ENCODE measurements around the gene DUSP3. TPM values are rescaled to one million over a fixed set of nuclear protein-coding genes. Genes with fewer than 3 reads are reported as not detected.

The DUSP3 gene
- total and polyA plus RNA-seq, 7 donors: 90.1 to 253 (median 208) TPM

DNA sequence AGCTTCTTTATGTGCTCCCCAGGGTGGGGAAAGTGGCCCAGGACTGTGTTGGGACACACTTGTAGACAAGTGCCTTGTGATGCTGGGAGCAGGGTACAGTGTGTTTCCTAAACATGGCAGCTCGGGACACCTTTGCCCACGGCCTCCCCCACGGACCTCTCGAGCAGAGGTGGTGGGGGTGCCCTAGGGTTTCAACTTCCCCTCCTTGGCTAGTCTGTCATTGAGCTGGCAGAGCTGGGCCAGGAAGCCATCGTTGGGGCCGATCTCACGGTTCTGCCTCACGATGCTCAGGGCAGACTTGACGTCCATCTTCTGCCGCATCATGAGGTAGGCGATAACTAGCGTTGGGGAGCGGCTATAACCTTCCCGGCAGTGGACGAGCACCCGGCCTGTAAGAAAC lies 9.4 kb downstream of the DUSP3 start:
- intact Hi-C loops (cut with DNase I): no loop called here
- 74 to 89% (median 83%) methylated on average over 16 of the region's 16 CpGs for WGBS, 3 donors
- H3K4me1 ChIP-seq: peaks cover 56% of the 10 kb centered on the region

DNA sequence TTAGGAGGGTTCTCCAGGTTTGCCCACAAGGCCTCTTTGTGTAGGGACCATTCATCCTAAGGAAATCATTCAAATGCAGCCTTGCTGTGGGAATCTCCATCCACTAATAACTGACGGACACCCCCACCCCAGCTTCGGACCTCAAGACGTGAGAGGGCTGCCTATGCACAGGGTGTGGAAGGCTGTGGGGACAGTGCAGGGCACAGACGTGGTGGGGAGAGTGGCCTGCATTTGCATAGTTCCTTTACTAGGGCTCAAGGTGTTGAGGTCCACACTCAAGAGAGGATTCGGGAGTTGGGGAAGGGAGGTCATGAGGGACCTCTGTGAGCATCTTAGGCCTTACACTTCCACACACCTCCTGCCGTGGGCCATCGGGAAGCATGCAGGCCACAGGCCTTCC lies 9.8 kb downstream of the DUSP3 start:
- peak overlapping the region; percentile 46 for H3K27ac ChIP-seq
- ATAC-seq: no peak
- intact Hi-C loops (cut with DNase I): no loop called here

More for the DNA sequence above, 9.4 kb downstream of the DUSP3 start:
- no peak for ATAC-seq
- no peak for DNase-seq
- Histone ChIP-seq H3K4me3 (no peak overlapping the region), H3K36me3 (ENCODE audit: insufficient read depth in 1 of 2, low read depth in 1 of 2) (peaks cover 11 to 91% of the 10 kb centered on the region in 2 donors), H3K27me3 (ENCODE audit: insufficient read depth in 3 of 3, low read length in 2 of 3) (no peaks in the 10 kb centered on the region), H3K27ac (peak overlapping the region; percentile 46), H3K9me3 (no peaks in the 10 kb centered on the region)
- no peak for TF ChIP-seq CTCF (IDR thresholded peaks at IDR 0.05)

GRCh38 chr17:43768382-43768781 lies 10.4 kb downstream of the DUSP3 start:
- H3K4me1 ChIP-seq: peaks cover 47% of the 10 kb centered on the region
- DNase-seq: peak in 1 of 2 donors; percentile 45
- H3K27ac ChIP-seq: peak overlapping the region; percentile 46
- no peak overlapping the region for H3K4me3 ChIP-seq
- WGBS, 3 donors: 26 to 51% (median 28%) methylated on average over 9 of the region's 9 CpGs
- H3K9me3 ChIP-seq: no peaks in the 10 kb centered on the region
- ATAC-seq: peak in 3 of 4 donors; percentile 32 to 64 (median 60)
- intact Hi-C loops (cut with DNase I): no loop called here
- H3K36me3 ChIP-seq (ENCODE audit: insufficient read depth in 1 of 2, low read depth in 1 of 2): peaks cover 11 to 81% of the 10 kb centered on the region in 2 donors
- H3K27me3 ChIP-seq (ENCODE audit: insufficient read depth in 3 of 3, low read length in 2 of 3): no peaks in the 10 kb centered on the region
- no peak for TF ChIP-seq CTCF (IDR thresholded peaks at IDR 0.05)

More for the DNA sequence above, 9.8 kb downstream of the DUSP3 start:
- no peak overlapping the region for H3K4me3 ChIP-seq
- H3K9me3 ChIP-seq: no peaks in the 10 kb centered on the region
- TF ChIP-seq CTCF (IDR thresholded peaks at IDR 0.05): no peak
- H3K4me1 ChIP-seq: peaks cover 51% of the 10 kb centered on the region
- H3K36me3 ChIP-seq (ENCODE audit: insufficient read depth in 1 of 2, low read depth in 1 of 2): peaks cover 11 to 86% of the 10 kb centered on the region in 2 donors
- no peaks in the 10 kb centered on the region for H3K27me3 ChIP-seq (ENCODE audit: insufficient read depth in 3 of 3, low read length in 2 of 3)
- no peak for DNase-seq
- 83 to 92% (median 85%) methylated on average over 7 of the region's 7 CpGs for WGBS, 3 donors

GRCh38 chr17:43767713-43768059 lies 11.1 kb downstream of the DUSP3 start:
- intact Hi-C loops (cut with DNase I): no loop called here
- Histone ChIP-seq H3K4me3 (no peak overlapping the region), H3K36me3 (ENCODE audit: insufficient read depth in 1 of 2, low read depth in 1 of 2) (peaks cover 11 to 77% of the 10 kb centered on the region in 2 donors), H3K27ac (peak overlapping the region; percentile 46), H3K4me1 (peaks cover 40% of the 10 kb centered on the region), H3K9me3 (no peaks in the 10 kb centered on the region), H3K27me3 (ENCODE audit: insufficient read depth in 3 of 3, low read length in 2 of 3) (no peaks in the 10 kb centered on the region)
- no peak for ATAC-seq
- TF ChIP-seq CTCF (IDR thresholded peaks at IDR 0.05): no peak
- DNase-seq: no peak
- 55 to 70% (median 59%) methylated on average over 5 of the region's 5 CpGs for WGBS, 3 donors

- WGBS, 3 donors: 81 to 90% (median 86%) methylated on average over 6 of the region's 6 CpGs
- TF ChIP-seq CTCF (IDR thresholded peaks at IDR 0.05): no peak
- DNase-seq (no peak), ATAC-seq (no peak)
- Histone ChIP-seq H3K4me1 (peaks cover 35% of the 10 kb centered on the region), H3K9me3 (no peaks in the 10 kb centered on the region), H3K4me3 (no peak overlapping the region), H3K27me3 (ENCODE audit: insufficient read depth in 3 of 3, low read length in 2 of 3) (no peaks in the 10 kb centered on the region), H3K36me3 (ENCODE audit: insufficient read depth in 1 of 2, low read depth in 1 of 2) (peaks cover 9 to 72% of the 10 kb centered on the region in 2 donors), H3K27ac (peak overlapping the region; percentile 46)
- intact Hi-C loops (cut with DNase I): no loop called here
These were observed 11.6 kb downstream of the DUSP3 start for GRCh38 chr17:43767053-43767712.
